IMR-90 (cell line): Measurements from ENCODE around the gene PRKCA. TPM values are rescaled to one million over a fixed set of nuclear protein-coding genes. Genes with fewer than 3 reads are reported as not detected.

ENCODE experiments used
- ATAC-seq: fragments of 200-7000 bp; cut with Tn5 transposase; 2 replicates; pipeline ENCODE4 v1.9.1; 2020; ENCODE audit warnings: low read depth, mild to moderate bottlenecking, moderate library complexity
- BruUV-seq: library from RNA; stranded (reverse); fragments of 400-500 nt; replicated peaks from 2 replicates; lab custom pipeline; 2021; lab: Mats Ljungman, UMichigan
- CTCF ChIA-PET: fragments of 300-600 bp; formaldehyde crosslinking; extraction: SDS; loops from one replicate; lab custom pipeline; 2021; ENCODE audit warnings: antibody characterized with exemption; lab: Yijun Ruan, JAX
- POLR2A ChIA-PET: fragments of 300-600 bp; sonication (Branson Sonifier 250); formaldehyde crosslinking; loops from one replicate; lab custom pipeline; 2022; ENCODE audit warnings: antibody characterized with exemption; ENCODE audit not compliant: unreplicated experiment; lab: Charles Lee
- DNase-seq: peaks from one replicate; pipeline ENCODE4 v3.0.0; 2013
- H2AFZ ChIP-seq: replicated peaks from 2 replicates; pipeline ENCODE3; 2013; ENCODE audit warnings: low read length, mild to moderate bottlenecking; ENCODE audit not compliant: poor library complexity
- H2AK5ac ChIP-seq: 2 replicates; pipeline ENCODE4 v1.6.1; 2013; ENCODE audit warnings: low read depth, low read length, inconsistent platforms
- H2AK9ac ChIP-seq: replicated peaks from 2 replicates; pipeline ENCODE3; 2013; ENCODE audit warnings: mild to moderate bottlenecking, low read depth, low read length, moderate library complexity; ENCODE audit not compliant: poor library complexity
- H2BK120ac ChIP-seq: 2 replicates; pipeline ENCODE4 v1.6.1; 2013; ENCODE audit warnings: low read depth, low read length, inconsistent platforms
- H2BK15ac ChIP-seq: 3 replicates; pipeline ENCODE4 v1.6.1; 2013; ENCODE audit warnings: low read depth, low read length, inconsistent platforms
- H2BK20ac ChIP-seq: 2 replicates; pipeline ENCODE4 v1.6.1; 2013; ENCODE audit warnings: low read depth, mild to moderate bottlenecking, inconsistent platforms, low read length, moderate library complexity
- H2BK5ac ChIP-seq: 2 replicates; pipeline ENCODE4 v1.6.1; 2013; ENCODE audit warnings: mild to moderate bottlenecking, low read depth, low read length, inconsistent platforms; ENCODE audit not compliant: poor library complexity, severe bottlenecking
- H3K14ac ChIP-seq: replicated peaks from 2 replicates; pipeline ENCODE4 v1.6.1; 2013; ENCODE audit warnings: low read depth, low read length, inconsistent platforms
- H3K18ac ChIP-seq: 2 replicates; pipeline ENCODE4 v1.6.1; 2013; ENCODE audit warnings: low read depth, low read length, control low read depth
- H3K23ac ChIP-seq: 2 replicates; pipeline ENCODE4 v1.6.1; 2013; ENCODE audit warnings: low read depth, low read length, inconsistent platforms
- H3K27ac ChIP-seq: 2 replicates; pipeline ENCODE4 v1.5.1; 2013; ENCODE audit warnings: mild to moderate bottlenecking, control low read depth, low read length; ENCODE audit not compliant: insufficient read depth
- H3K27me3 ChIP-seq: 2 replicates; pipeline ENCODE4 v1.6.1; 2013; ENCODE audit warnings: low read length; ENCODE audit not compliant: control insufficient read depth, insufficient read depth
- H3K36me3 ChIP-seq: 2 replicates; pipeline ENCODE4 v1.6.1; 2013; ENCODE audit warnings: low read length, mixed read lengths; ENCODE audit not compliant: control insufficient read depth, insufficient read depth
- H3K4ac ChIP-seq: 2 replicates; pipeline ENCODE4 v1.6.1; 2013; ENCODE audit warnings: low read depth, low read length, inconsistent platforms
- H3K4me1 ChIP-seq: 2 replicates; pipeline ENCODE4 v1.6.1; 2013; ENCODE audit warnings: low read length, mixed read lengths; ENCODE audit not compliant: control insufficient read depth, insufficient read depth
- H3K4me2 ChIP-seq: 2 replicates; pipeline ENCODE4 v1.6.1; 2013; ENCODE audit warnings: low read depth, mild to moderate bottlenecking, control low read depth, low read length, moderate library complexity
- H3K4me3 ChIP-seq: 2 replicates; pipeline ENCODE4 v1.5.1; 2013; ENCODE audit warnings: low read depth, mild to moderate bottlenecking, control low read depth, low read length, moderate library complexity; ENCODE audit not compliant: insufficient read depth
- H3K56ac ChIP-seq: 2 replicates; pipeline ENCODE4 v1.6.1; 2013; ENCODE audit warnings: low read length, inconsistent platforms; ENCODE audit not compliant: insufficient read depth; ENCODE audit errors: extremely low read depth
- H3K79me1 ChIP-seq, 2 experiments: 2 replicates each; pipeline ENCODE4 v1.6.1; 2013; ENCODE audit warnings: low read length in 2 of 2, inconsistent platforms in 1 of 2, low read depth in 1 of 2
- H3K9ac ChIP-seq: 2 replicates; pipeline ENCODE4 v1.6.1; 2013; ENCODE audit warnings: low read depth, low read length, control low read depth
- H3K9me1 ChIP-seq: 2 replicates; pipeline ENCODE4 v1.6.1; 2013; ENCODE audit warnings: low read length, inconsistent platforms; ENCODE audit not compliant: insufficient read depth
- H3K9me3 ChIP-seq: 2 replicates; pipeline ENCODE4 v1.6.1; 2013; ENCODE audit warnings: low read length; ENCODE audit not compliant: control insufficient read depth, insufficient read depth
- H4K20me1 ChIP-seq: 2 replicates; pipeline ENCODE4 v1.6.1; 2013; ENCODE audit warnings: low read length, inconsistent platforms; ENCODE audit not compliant: insufficient read depth
- H4K5ac ChIP-seq: 2 replicates; pipeline ENCODE4 v1.6.1; 2013; ENCODE audit warnings: mild to moderate bottlenecking, low read depth, low read length, control low read depth
- H4K8ac ChIP-seq, 2 experiments: 2 replicates each; pipeline ENCODE4 v1.6.1; 2013; ENCODE audit warnings: low read depth in 2 of 2, low read length in 2 of 2, control low read depth in 1 of 2, inconsistent platforms in 1 of 2
- H4K91ac ChIP-seq: 2 replicates; pipeline ENCODE4 v1.6.1; 2013; ENCODE audit warnings: low read depth, low read length, inconsistent platforms; ENCODE audit not compliant: insufficient read depth
- CEBPB ChIP-seq: IDR thresholded peaks from 2 replicates; pipeline ENCODE4 v1.6.1; 2012; ENCODE audit warnings: low read depth, low read length, improper control_type of control experiment
- FOS ChIP-seq: fragments of 150-350 bp; IDR thresholded peaks from 2 replicates; pipeline ENCODE4 v1.6.1; 2016; ENCODE audit warnings: low read depth, low read length
- MXI1 ChIP-seq: IDR thresholded peaks from 2 replicates; pipeline ENCODE4 v1.6.1; 2012; ENCODE audit warnings: low read depth, mild to moderate bottlenecking, low read length, moderate library complexity, borderline replicate concordance
- WGBS, 2 experiments: methylation state at CpG; one replicate each; pipeline versions ENCODE4 v1.1.5 to v1.1.7; 2013; ENCODE audit warnings: missing lambda C conversion rate in 2 of 2; ENCODE audit not compliant: insufficient read length in 1 of 2; ENCODE audit errors: extremely low coverage in 2 of 2; 5-methylcytosine and 5-hydroxymethylcytosine counted together
- dilution Hi-C: fragments of 300-500 bp; cut with HindIII; formaldehyde crosslinking; loops from one replicate; pipeline ENCODE4 v1.14.3; 2018; ENCODE audit warnings: low sequenced_read_pairs; ENCODE audit not compliant: unreplicated experiment
- in situ Hi-C: fragments of 300-500 bp; cut with MboI; formaldehyde crosslinking; loops from 3 replicates; pipeline ENCODE4 v1.14.3; 2019; ENCODE audit warnings: low sequenced_read_pairs, inconsistent platforms, mixed read lengths
- intact Hi-C: fragments of 100-400 bp; cut with micrococcal nuclease; formaldehyde crosslinking; loops from 2 replicates; pipeline ENCODE4 v1.10.0; 2022
- polyA plus RNA-seq, 3 experiments: library from polyadenylated mRNA; depleted of rRNA; stranded (reverse); fragments of >200 nt; gene quantifications; 2 replicates each; pipeline ENCODE4 v1.2.3, GENCODE V29; 2012; ENCODE audit warnings: low replicate concordance in 1 of 3
- total RNA-seq: library from RNA; depleted of rRNA; stranded (reverse); fragments of >200 nt; gene quantifications from 2 replicates; pipeline ENCODE4 v1.2.3, GENCODE V29; 2012

The PRKCA gene
- total and polyA plus RNA-seq, 2 of the 4 experiments (the other 2 are of a cell fraction), result 31.0 to 46.0 TPM

- Histone ChIP-seq H3K9me1 (peaks cover 20% of the 10 kb centered on the region), H3K4me3 (no peak overlapping the region), H4K5ac (no peak overlapping the region; the same call in 1 of the 2 replicates), H4K91ac (no peak overlapping the region; the same call in 1 of the 2 replicates), H3K36me3 (no peaks in the 10 kb centered on the region), H4K20me1 (peaks cover 13% of the 10 kb centered on the region; the same call in 1 of the 2 replicates), H4K8ac (no peak overlapping the region), H3K79me1 (peaks cover 34 to 82% of the 10 kb centered on the region in 2 experiments), H2BK15ac (no peak overlapping the region), H3K9me3 (no peaks in the 10 kb centered on the region), H3K4me1 (peaks cover 13% of the 10 kb centered on the region), H3K56ac (no peak overlapping the region), H3K27me3 (no peaks in the 10 kb centered on the region), H3K23ac (no peak overlapping the region), H2BK20ac (no peak overlapping the region), H2AFZ (no peak overlapping the region), H3K4ac (peak overlapping the region; percentile 0; the same call in 1 of the 2 replicates), H2BK5ac (no peak overlapping the region), H3K9ac (no peak overlapping the region), H2BK120ac (peak overlapping the region; percentile 0; the same call in 1 of the 2 replicates), H2AK5ac (no peak overlapping the region), H2AK9ac (no peak overlapping the region), H3K27ac (no peak overlapping the region), H3K4me2 (no peak overlapping the region), H3K14ac (peak overlapping the region; percentile 49; the same call in 1 of the 2 replicates), H3K18ac (no peak overlapping the region; the same call in 1 of the 2 replicates)
- WGBS, 2 experiments, result 40% methylated on average over 3 of the region's 3 CpGs; no CpG with 5 or more reads in 1 of the 2 experiments
- in situ Hi-C loops (no loop called here), intact Hi-C loops (no loop called here), dilution Hi-C loops (no loop called here)
- TF ChIP-seq CEBPB, result peak; percentile 93
- TF ChIP-seq MXI1, result no peak
- TF ChIP-seq FOS, result 0 out of 2 replicates have a peak, but pooled peaks have one; percentile 14
- ATAC-seq, result no peak
- ChIA-PET POLR2A (no interaction called here), CTCF (interaction anchor here (0.7 kb wide), 1 partner anchor 526 kb away, joined by 3 read pairs; no protein-coding TSS in a partner anchor)
- peak; percentile 77 for DNase-seq
- no TSS peak for BruUV-seq
Observed at GRCh38 chr17:66420961-66421371, 118.6 kb downstream of the PRKCA start.
